Measurements from ENCODE around the gene ZNF784. TPM values are rescaled to one million over a fixed set of nuclear protein-coding genes. Genes with fewer than 3 reads are reported as not detected.

Gene ZNF784
- total and polyA plus RNA-seq, 10 of the 15 experiments (the other 5 are each of a cell fraction or from before 2014, with no cell fraction given) = 0.10 to 5.2 (median 1.8) TPM

DNA sequence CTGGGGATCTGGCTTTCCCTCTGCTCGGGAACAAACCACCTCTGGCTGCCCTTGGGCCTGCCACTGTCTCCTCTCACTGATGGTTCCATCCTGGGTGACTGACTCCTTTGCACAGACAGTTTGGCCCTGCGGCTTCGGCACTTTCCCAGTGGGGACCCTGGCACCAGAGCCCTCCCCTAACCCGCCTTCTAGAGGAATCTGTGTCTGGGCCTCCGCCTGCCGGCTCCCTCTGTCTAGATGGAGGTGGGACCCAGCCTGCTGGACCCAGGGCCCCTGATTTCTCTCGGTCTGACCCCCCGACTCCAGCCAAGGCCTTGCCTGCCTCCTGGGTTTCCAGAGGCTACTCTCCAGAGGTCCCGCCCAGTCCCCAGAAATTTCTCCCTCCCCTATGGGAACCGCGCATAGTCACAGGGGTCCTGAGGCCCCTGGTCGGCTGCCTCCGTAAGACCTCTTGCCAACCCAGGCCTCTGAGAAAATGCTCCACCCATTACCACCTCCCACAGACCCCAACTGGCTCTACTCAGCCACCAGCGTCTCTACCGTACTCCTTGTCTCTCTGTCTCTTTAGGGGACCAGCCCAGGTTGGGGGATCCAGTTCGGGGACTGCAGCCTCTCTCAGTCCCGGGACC lies 26.4 kb upstream of the ZNF784 start:
- ATAC-seq (no peak), FAIRE-seq (no peak), DNase-seq (ENCODE audit: low read depth, low spot score) (no peak)
- BruUV-seq (replicated peaks) = no TSS peak
- TF ChIP-seq BCL11A (IDR thresholded peaks at IDR 0.05; ENCODE audit: low read depth, low read length) (no peak), SUPT20H (IDR thresholded peaks at IDR 0.05; ENCODE audit: borderline replicate concordance, control insufficient read depth, low read depth, low read length) (no peak), TCF7 (IDR thresholded peaks at IDR 0.05; ENCODE audit: borderline replicate concordance) (no peak), ETV6 (conservative IDR thresholded peaks at IDR 0.05 in 1 of 2, IDR thresholded peaks at IDR 0.05 in 1 of 2; ENCODE audit: borderline replicate concordance in 1 of 2, low read depth in 1 of 2) (no peak), EGR1 (IDR thresholded peaks at IDR 0.05; ENCODE audit: borderline replicate concordance in 1 of 2, low read depth in 2 of 2, low read length in 2 of 2) (no peak), PML (IDR thresholded peaks at IDR 0.05; ENCODE audit: low read length) (no peak), MTA2 (IDR thresholded peaks at IDR 0.05; ENCODE audit: low read depth) (no peak), RBBP5 (conservative IDR thresholded peaks at IDR 0.05) (no peak), HCFC1 (IDR thresholded peaks at IDR 0.05; ENCODE audit: low read length) (no peak), EED (IDR thresholded peaks at IDR 0.05; ENCODE audit: low read depth) (no peak)
- Histone ChIP-seq H3K27ac (ENCODE audit: control insufficient read depth, insufficient read depth) (peak overlapping the region; percentile 46; the same call in 1 of the 2 replicates), H3K4me1 (ENCODE audit: control insufficient read depth, insufficient read depth, low read length) (peaks cover 14% of the 10 kb centered on the region), H3K9ac (ENCODE audit: control insufficient read depth, insufficient read depth, low read length) (peak overlapping the region; percentile 22; the same call in 1 of the 2 replicates), H3K4me3 (no peak overlapping the region; the same call in 1 of the 2 replicates), H3K27me3 (replicated peaks in 1 of 2; ENCODE audit: control insufficient read depth in 2 of 2, insufficient read depth in 2 of 2, low read length in 1 of 2) (no peaks in the 10 kb centered on the region), H3K4me2 (ENCODE audit: control insufficient read depth, insufficient read depth) (peak overlapping the region; percentile 95; the same call in 1 of the 2 replicates), H3K9me3 (replicated peaks; ENCODE audit: control insufficient read depth, insufficient read depth, low read length) (no peaks in the 10 kb centered on the region), H4K20me1 (ENCODE audit: control insufficient read depth, insufficient read depth) (no peaks in the 10 kb centered on the region), H2AFZ (ENCODE audit: control insufficient read depth, low read depth, low read length) (no peak overlapping the region), H3K36me3 (ENCODE audit: control insufficient read depth in 2 of 2, insufficient read depth in 2 of 2, low read length in 1 of 2) (peaks cover 0 to 1% of the 10 kb centered on the region in 2 experiments; a peak in 2 of 4 replicates), H3K79me2 (ENCODE audit: control insufficient read depth, insufficient read depth, low read length) (peaks cover 35% of the 10 kb centered on the region)
- ChIA-PET SMC1A (ENCODE audit: uncharacterized antibody, unreplicated experiment) (no interaction called here), CTCF (interaction anchor here (1.0 to 4.8 kb wide), 2 partner anchors 13 to 18 kb away, joined by 10 to 28 read pairs; no protein-coding TSS in a partner anchor), RAD21 (ENCODE audit: unreplicated experiment) (interaction anchor here (1.0 to 4.4 kb wide), 2 partner anchors 13 to 18 kb away, joined by 3 to 36 read pairs; no protein-coding TSS in a partner anchor), POLR2A (interaction anchor here (1.0 kb wide), 1 partner anchor 9 kb away, joined by 3 read pairs; no protein-coding TSS in a partner anchor)
- intact Hi-C loops (cut with micrococcal nuclease; ENCODE audit: unreplicated experiment) = no loop called here
- WGBS (ENCODE audit: insufficient coverage, insufficient replicate concordance, low lambda C conversion rate, missing lambda C conversion rate) = 92% methylated on average over 13 of the region's 17 CpGs
- in situ Hi-C loops (cut with MboI) = loop anchor here (5.0 to 25.0 kb wide), 3 partner anchors 662 to 1513 kb away; partner anchors contain the start of genes CNOT3, LENG9 and ZSCAN5A
